Measurements from ENCODE around the gene KIAA1958. TPM values are rescaled to one million over a fixed set of nuclear protein-coding genes. Genes with fewer than 3 reads are reported as not detected.

Gene KIAA1958
- total RNA-seq, 5 donors from 2014 or later (not counting 1 experiment from before 2014, with no cell fraction given), result 4.6 to 6.4 (median 6.2) TPM

DNA sequence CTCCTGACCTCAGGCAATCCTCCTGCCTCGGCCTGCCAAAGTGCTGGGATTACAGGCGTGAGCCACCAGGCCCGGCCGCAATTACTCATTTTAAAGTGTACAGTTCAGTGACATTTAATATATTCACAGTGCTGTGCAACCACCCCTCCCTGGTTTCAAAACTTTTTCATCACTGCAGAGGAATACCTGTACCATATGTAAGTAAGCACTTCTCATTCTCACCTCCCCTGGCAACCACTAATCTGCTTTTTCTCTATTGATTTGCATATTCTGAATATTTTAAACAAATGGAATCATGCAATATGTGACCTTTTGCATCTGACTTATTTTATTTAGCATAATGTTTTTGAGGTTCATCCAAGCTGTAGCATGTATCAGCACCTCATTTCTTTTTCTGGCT, 21.3 kb upstream of the KIAA1958 start:
- Mint-ChIP-seq H3K4me1 (no peaks in the 10 kb centered on the region), H3K9me3 (peaks cover 0 to 4% (median 3%) of the 10 kb centered on the region in 3 donors), H3K4me3 (no peak overlapping the region), H3K36me3 (peaks cover 40% of the 10 kb centered on the region), H3K27ac (no peak overlapping the region), H3K27me3 (no peaks in the 10 kb centered on the region)
- H3K36me3 ChIP-seq (ENCODE audit: control insufficient read depth in 2 of 2, extremely low read depth in 1 of 2, insufficient read depth in 1 of 2, low read length in 1 of 2), result peaks cover 0 to 3% of the 10 kb centered on the region in 2 donors
- ATAC-seq (replicated peaks in 1 of 4) (no peak), DNase-seq (no peak)
- ChIA-PET POLR2A (no interaction called here), CTCF (no interaction called here)
- H3K4me3 ChIP-seq (ENCODE audit: control insufficient read depth in 1 of 2, extremely low read depth in 1 of 2, low read length in 1 of 2), result no peak overlapping the region
- peaks cover 3% of the 10 kb centered on the region for H3K9me3 ChIP-seq
- no peak overlapping the region for H3K27ac ChIP-seq (ENCODE audit: low read length)
- H3K27me3 ChIP-seq (replicated peaks in 1 of 2; ENCODE audit: control insufficient read depth in 2 of 2, extremely low read depth in 1 of 2, insufficient read depth in 2 of 2, low read length in 1 of 2), result no peaks in the 10 kb centered on the region
- H3K4me1 ChIP-seq (ENCODE audit: control insufficient read depth in 1 of 2, extremely low read depth in 1 of 2, insufficient read depth in 2 of 2, low read length in 2 of 2), result no peaks in the 10 kb centered on the region
- WGBS (ENCODE audit: insufficient coverage), result 96% methylated on average over 4 of the region's 4 CpGs

GRCh38 chr9:112472996-112473395, 13.6 kb upstream of the KIAA1958 start:
- no peaks in the 10 kb centered on the region for H3K4me1 Mint-ChIP-seq
- H3K27ac ChIP-seq (ENCODE audit: low read length), result no peak overlapping the region
- no peak for DNase-seq
- H3K4me3 ChIP-seq (ENCODE audit: control insufficient read depth in 1 of 2, extremely low read depth in 1 of 2, low read length in 1 of 2), result no peak overlapping the region
- no peak for ATAC-seq (replicated peaks in 1 of 4)
- H3K4me1 ChIP-seq (ENCODE audit: control insufficient read depth in 1 of 2, extremely low read depth in 1 of 2, insufficient read depth in 2 of 2, low read length in 2 of 2), result no peaks in the 10 kb centered on the region
- ChIA-PET CTCF (interaction anchor here in 1 of 2 donors (0.6 kb wide), 1 partner anchor 137 kb away, joined by 3 read pairs; no protein-coding TSS in a partner anchor), POLR2A (no interaction called here)
- H3K27me3 ChIP-seq (replicated peaks in 1 of 2; ENCODE audit: control insufficient read depth in 2 of 2, extremely low read depth in 1 of 2, insufficient read depth in 2 of 2, low read length in 1 of 2), result no peaks in the 10 kb centered on the region
- no CpG with 5 or more reads among the region's 3 CpGs for WGBS (ENCODE audit: insufficient coverage)
- H3K36me3 Mint-ChIP-seq, result peaks cover 53% of the 10 kb centered on the region
- H3K27ac Mint-ChIP-seq, result no peak overlapping the region
- H3K27me3 Mint-ChIP-seq, result no peaks in the 10 kb centered on the region
- no peak overlapping the region for H3K4me3 Mint-ChIP-seq
- no peaks in the 10 kb centered on the region for H3K9me3 ChIP-seq
- H3K9me3 Mint-ChIP-seq, result peaks cover 0 to 2% (median 2%) of the 10 kb centered on the region in 3 donors
- peaks cover 0 to 3% of the 10 kb centered on the region in 2 donors for H3K36me3 ChIP-seq (ENCODE audit: control insufficient read depth in 2 of 2, extremely low read depth in 1 of 2, insufficient read depth in 1 of 2, low read length in 1 of 2)

DNA sequence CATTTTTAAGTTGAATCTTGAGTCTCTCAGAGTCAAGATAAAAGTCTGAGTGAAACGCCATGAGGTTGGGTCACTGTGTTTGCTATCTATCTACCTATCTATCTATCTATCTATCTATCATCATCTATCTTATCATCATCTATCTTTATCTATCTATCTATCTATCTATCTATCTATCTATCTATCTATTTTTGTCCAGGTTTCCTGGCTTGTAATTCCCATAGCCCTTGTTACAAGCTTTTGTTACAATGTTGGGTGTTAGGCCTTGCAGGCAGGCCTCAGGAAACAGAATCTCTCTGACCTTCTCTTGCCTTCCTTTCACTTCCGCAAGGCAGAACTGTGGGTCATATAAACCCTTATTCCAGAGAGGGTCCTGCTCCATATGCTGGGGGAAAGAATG, 12.6 kb upstream of the KIAA1958 start:
- Mint-ChIP-seq H3K27ac (no peak overlapping the region), H3K27me3 (no peaks in the 10 kb centered on the region), H3K4me3 (no peak overlapping the region), H3K36me3 (peaks cover 51% of the 10 kb centered on the region), H3K9me3 (peaks cover 0 to 9% (median 4%) of the 10 kb centered on the region in 3 donors), H3K4me1 (no peaks in the 10 kb centered on the region)
- no peaks in the 10 kb centered on the region for H3K27me3 ChIP-seq (replicated peaks in 1 of 2; ENCODE audit: control insufficient read depth in 2 of 2, extremely low read depth in 1 of 2, insufficient read depth in 2 of 2, low read length in 1 of 2)
- peaks cover 0 to 3% of the 10 kb centered on the region in 2 donors for H3K36me3 ChIP-seq (ENCODE audit: control insufficient read depth in 2 of 2, extremely low read depth in 1 of 2, insufficient read depth in 1 of 2, low read length in 1 of 2)
- H3K4me1 ChIP-seq (ENCODE audit: control insufficient read depth in 1 of 2, extremely low read depth in 1 of 2, insufficient read depth in 2 of 2, low read length in 2 of 2), result no peaks in the 10 kb centered on the region
- H3K27ac ChIP-seq (ENCODE audit: low read length), result no peak overlapping the region
- WGBS (ENCODE audit: insufficient coverage), result 100% methylated on average over 1 of the region's 2 CpGs
- DNase-seq, result no peak
- ATAC-seq (replicated peaks in 1 of 4), result no peak
- H3K9me3 ChIP-seq, result no peaks in the 10 kb centered on the region
- CTCF ChIA-PET, result no interaction called here
- POLR2A ChIA-PET, result no interaction called here
- no peak overlapping the region for H3K4me3 ChIP-seq (ENCODE audit: control insufficient read depth in 1 of 2, extremely low read depth in 1 of 2, low read length in 1 of 2)

GRCh38 chr9:112475318-112475717, 11.3 kb upstream of the KIAA1958 start:
- no peaks in the 10 kb centered on the region for H3K27me3 Mint-ChIP-seq

GRCh38 chr9:112477330-112477729, 9.3 kb upstream of the KIAA1958 start:
- Mint-ChIP-seq H3K27me3 (no peaks in the 10 kb centered on the region), H3K4me1 (no peaks in the 10 kb centered on the region), H3K4me3 (no peak overlapping the region), H3K36me3 (peaks cover 35% of the 10 kb centered on the region), H3K27ac (no peak overlapping the region), H3K9me3 (peaks cover 0 to 9% (median 4%) of the 10 kb centered on the region in 3 donors)
- H3K4me1 ChIP-seq (ENCODE audit: control insufficient read depth in 1 of 2, extremely low read depth in 1 of 2, insufficient read depth in 2 of 2, low read length in 2 of 2), result no peaks in the 10 kb centered on the region
- no peaks in the 10 kb centered on the region for H3K9me3 ChIP-seq
- ChIA-PET POLR2A (interaction anchor here in 1 of 2 donors (0.5 kb wide), 2 partner anchors 70 to 1670 kb away, joined by 4 read pairs; no protein-coding TSS in a partner anchor), CTCF (no interaction called here)
- ATAC-seq (replicated peaks in 1 of 4) (no peak), DNase-seq (no peak)
- peaks cover 0 to under 1% of the 10 kb centered on the region in 2 donors for H3K36me3 ChIP-seq (ENCODE audit: control insufficient read depth in 2 of 2, extremely low read depth in 1 of 2, insufficient read depth in 1 of 2, low read length in 1 of 2)
- no peak overlapping the region for H3K27ac ChIP-seq (ENCODE audit: low read length)
- H3K27me3 ChIP-seq (replicated peaks in 1 of 2; ENCODE audit: control insufficient read depth in 2 of 2, extremely low read depth in 1 of 2, insufficient read depth in 2 of 2, low read length in 1 of 2), result no peaks in the 10 kb centered on the region
- H3K4me3 ChIP-seq (ENCODE audit: control insufficient read depth in 1 of 2, extremely low read depth in 1 of 2, low read length in 1 of 2), result no peak overlapping the region
- 83% methylated on average over 1 of the region's 2 CpGs for WGBS (ENCODE audit: insufficient coverage)

More at GRCh38 chr9:112475318-112475717, 11.3 kb upstream of the KIAA1958 start:
- Mint-ChIP-seq H3K9me3 (peaks cover 0 to 9% (median 4%) of the 10 kb centered on the region in 3 donors), H3K4me1 (no peaks in the 10 kb centered on the region), H3K4me3 (no peak overlapping the region), H3K27ac (no peak overlapping the region), H3K36me3 (peaks cover 47% of the 10 kb centered on the region)
- ChIA-PET POLR2A (no interaction called here), CTCF (no interaction called here)
- no peaks in the 10 kb centered on the region for H3K9me3 ChIP-seq
- H3K27ac ChIP-seq (ENCODE audit: low read length), result no peak overlapping the region
- ATAC-seq (replicated peaks in 1 of 4) (no peak), DNase-seq (no peak)
- H3K27me3 ChIP-seq (replicated peaks in 1 of 2; ENCODE audit: control insufficient read depth in 2 of 2, extremely low read depth in 1 of 2, insufficient read depth in 2 of 2, low read length in 1 of 2), result no peaks in the 10 kb centered on the region
- H3K4me3 ChIP-seq (ENCODE audit: control insufficient read depth in 1 of 2, extremely low read depth in 1 of 2, low read length in 1 of 2), result no peak overlapping the region
- H3K36me3 ChIP-seq (ENCODE audit: control insufficient read depth in 2 of 2, extremely low read depth in 1 of 2, insufficient read depth in 1 of 2, low read length in 1 of 2), result peaks cover 0 to 3% of the 10 kb centered on the region in 2 donors
- WGBS (ENCODE audit: insufficient coverage), result no CpG with 5 or more reads among the region's 1 CpG
- no peaks in the 10 kb centered on the region for H3K4me1 ChIP-seq (ENCODE audit: control insufficient read depth in 1 of 2, extremely low read depth in 1 of 2, insufficient read depth in 2 of 2, low read length in 2 of 2)

GRCh38 chr9:112479221-112479620, 7.4 kb upstream of the KIAA1958 start:
- no peak for DNase-seq
- POLR2A ChIA-PET, result interaction anchor here in 1 of 2 donors (0.6 kb wide), 1 partner anchor 828 kb away, joined by 4 read pairs; no protein-coding TSS in a partner anchor
- Mint-ChIP-seq H3K9me3 (peaks cover 0 to 9% (median 4%) of the 10 kb centered on the region in 3 donors), H3K4me3 (no peak overlapping the region), H3K27ac (no peak overlapping the region), H3K36me3 (peaks cover 32% of the 10 kb centered on the region), H3K27me3 (no peaks in the 10 kb centered on the region), H3K4me1 (no peaks in the 10 kb centered on the region)
- H3K27ac ChIP-seq (ENCODE audit: low read length), result no peak overlapping the region
- CTCF ChIA-PET, result no interaction called here
- no peak overlapping the region for H3K4me3 ChIP-seq (ENCODE audit: control insufficient read depth in 1 of 2, extremely low read depth in 1 of 2, low read length in 1 of 2)
- H3K36me3 ChIP-seq (ENCODE audit: control insufficient read depth in 2 of 2, extremely low read depth in 1 of 2, insufficient read depth in 1 of 2, low read length in 1 of 2), result no peaks in the 10 kb centered on the region
- H3K27me3 ChIP-seq (replicated peaks in 1 of 2; ENCODE audit: control insufficient read depth in 2 of 2, extremely low read depth in 1 of 2, insufficient read depth in 2 of 2, low read length in 1 of 2), result no peaks in the 10 kb centered on the region
- ATAC-seq (replicated peaks in 1 of 4), result no peak
- no peaks in the 10 kb centered on the region for H3K4me1 ChIP-seq (ENCODE audit: control insufficient read depth in 1 of 2, extremely low read depth in 1 of 2, insufficient read depth in 2 of 2, low read length in 2 of 2)
- H3K9me3 ChIP-seq, result no peaks in the 10 kb centered on the region

DNA sequence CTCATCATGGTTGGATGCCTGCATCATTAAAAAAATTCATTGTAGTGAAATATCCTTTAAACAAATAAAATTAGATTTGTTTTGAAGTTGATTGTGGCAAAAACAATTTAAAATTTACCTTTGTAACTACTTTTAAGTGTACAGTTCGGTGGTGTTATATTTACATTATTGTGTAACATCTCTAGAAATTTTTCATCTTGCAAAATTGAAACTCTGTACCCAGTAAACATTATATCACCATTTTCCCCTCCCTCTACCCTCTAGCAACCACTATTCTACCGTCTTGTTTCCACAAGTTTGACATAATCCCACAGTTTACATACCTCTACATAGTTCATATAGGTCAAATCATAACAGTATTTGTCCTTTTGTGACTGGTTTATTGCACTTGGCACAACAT, 2.0 kb upstream of the KIAA1958 start:
- no CpG with 5 or more reads among the region's 2 CpGs for WGBS (ENCODE audit: insufficient coverage)
- Mint-ChIP-seq H3K4me1 (peaks cover 26 to 35% (median 27%) of the 10 kb centered on the region in 3 donors), H3K4me3 (no peak overlapping the region), H3K9me3 (no peaks in the 10 kb centered on the region), H3K27me3 (no peaks in the 10 kb centered on the region), H3K36me3 (no peaks in the 10 kb centered on the region), H3K27ac (no peak overlapping the region)
- DNase-seq (no peak), ATAC-seq (replicated peaks in 1 of 4) (no peak)
- Histone ChIP-seq H3K27ac (ENCODE audit: low read length) (no peak overlapping the region), H3K36me3 (ENCODE audit: control insufficient read depth in 2 of 2, extremely low read depth in 1 of 2, insufficient read depth in 1 of 2, low read length in 1 of 2) (no peaks in the 10 kb centered on the region), H3K9me3 (no peaks in the 10 kb centered on the region), H3K27me3 (replicated peaks in 1 of 2; ENCODE audit: control insufficient read depth in 2 of 2, extremely low read depth in 1 of 2, insufficient read depth in 2 of 2, low read length in 1 of 2) (no peaks in the 10 kb centered on the region), H3K4me3 (ENCODE audit: control insufficient read depth in 1 of 2, extremely low read depth in 1 of 2, low read length in 1 of 2) (no peak overlapping the region), H3K4me1 (ENCODE audit: control insufficient read depth in 1 of 2, extremely low read depth in 1 of 2, insufficient read depth in 2 of 2, low read length in 2 of 2) (peaks cover 5 to 18% of the 10 kb centered on the region in 2 experiments)
- ChIA-PET CTCF (no interaction called here), POLR2A (interaction anchor here in 1 of 2 donors (0.6 kb wide), 1 partner anchor 27 kb away, joined by 4 read pairs; no protein-coding TSS in a partner anchor)
